Tongue (tissue), 2 donors: ENCODE data around the gene KRT32. TPM values are rescaled to one million over a fixed set of nuclear protein-coding genes. Genes with fewer than 3 reads are reported as not detected.

Source experiments
- DNase-seq: peaks from one replicate; pipeline ENCODE4 v3.0.0-alpha.2; 2015
- total RNA-seq: library from RNA; depleted of rRNA; stranded (reverse); fragments of >200 nt; gene quantifications from one replicate; pipeline ENCODE4 v1.2.3, GENCODE V29; 2014

The KRT32 gene
- not detected for total RNA-seq

DNA sequence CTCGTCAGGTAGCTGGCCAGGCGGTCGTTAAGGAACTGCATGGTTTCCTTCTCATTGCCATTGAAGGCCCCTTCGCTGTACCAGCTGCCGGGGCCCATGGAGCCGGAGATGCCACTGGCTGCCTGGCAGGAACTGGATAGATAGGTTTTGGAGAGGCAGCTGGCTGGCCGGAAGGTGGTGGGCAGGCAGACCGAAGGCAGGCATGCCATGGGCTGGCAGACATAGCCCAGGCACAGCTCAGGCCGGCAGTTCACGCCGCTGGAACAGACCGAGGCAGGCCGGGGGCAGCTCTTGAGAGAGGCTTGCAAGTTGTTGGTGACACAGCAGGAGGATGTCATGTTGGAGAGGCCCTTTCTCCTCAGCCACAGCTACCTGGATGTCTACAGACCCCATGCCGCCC is at the start of gene KRT32:
Gene KRT32 (minus strand): TSS at position 399 of the 400 bp plus-strand sequence. CDS start 61 bp downstream, at position 338.
- DNase-seq: no peak

DNA sequence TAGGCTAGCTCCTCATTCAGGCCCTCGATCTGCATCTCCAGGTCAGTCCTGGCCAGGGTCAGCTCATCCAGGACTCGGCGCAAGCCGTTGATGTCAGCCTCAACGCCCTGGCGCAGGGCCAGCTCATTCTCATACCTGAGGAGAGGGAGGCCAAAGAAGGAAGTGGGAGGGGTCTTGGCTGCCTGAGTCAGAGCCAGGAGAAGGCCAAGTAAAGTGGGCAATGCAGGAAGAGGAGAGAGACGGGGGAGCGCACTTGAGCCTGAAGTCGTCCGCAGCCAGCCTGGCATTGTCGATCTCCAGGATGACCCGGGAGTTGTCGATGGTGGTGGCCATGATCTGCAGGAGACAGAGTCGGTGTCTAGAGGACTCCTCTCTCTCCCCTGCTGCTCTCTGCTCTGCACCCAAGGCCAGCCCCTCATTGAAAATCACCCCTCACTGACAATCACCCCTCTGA is 49.7 kb upstream of the KRT32 start:
- DNase-seq: no peak

DNA sequence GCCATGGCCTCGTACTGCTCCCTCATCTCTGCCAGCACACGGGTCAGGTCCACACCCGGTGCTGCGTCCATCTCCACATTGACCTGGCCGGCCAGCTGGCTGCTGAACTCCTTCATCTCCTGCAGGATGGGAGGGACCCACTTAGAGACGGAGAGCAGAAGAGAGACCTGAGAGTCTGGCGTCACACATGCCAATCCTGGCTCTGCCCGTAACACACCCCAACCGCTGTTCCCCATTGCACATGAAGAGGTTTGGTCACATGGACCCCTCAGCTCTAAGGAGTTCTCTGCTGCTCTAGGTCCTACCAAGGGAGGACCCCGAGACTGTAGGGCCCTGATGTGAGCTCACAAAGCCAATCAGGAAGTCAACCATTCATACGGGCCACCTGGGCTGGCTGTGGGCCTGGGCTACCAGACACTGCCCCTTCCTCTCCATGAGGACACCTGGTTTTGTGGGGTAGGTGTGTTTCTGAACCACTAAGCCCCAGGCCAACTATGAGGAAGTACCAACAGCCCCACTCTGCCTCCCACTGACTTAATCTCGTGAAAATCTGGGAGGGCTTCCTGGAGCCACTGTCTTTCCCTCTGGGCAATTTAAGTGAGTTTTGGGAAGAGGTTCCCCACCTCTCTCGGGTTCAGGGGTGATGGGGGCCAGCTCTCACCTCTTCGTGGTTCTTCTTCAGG is 49.1 kb upstream of the KRT32 start:
- no peak for DNase-seq

DNA sequence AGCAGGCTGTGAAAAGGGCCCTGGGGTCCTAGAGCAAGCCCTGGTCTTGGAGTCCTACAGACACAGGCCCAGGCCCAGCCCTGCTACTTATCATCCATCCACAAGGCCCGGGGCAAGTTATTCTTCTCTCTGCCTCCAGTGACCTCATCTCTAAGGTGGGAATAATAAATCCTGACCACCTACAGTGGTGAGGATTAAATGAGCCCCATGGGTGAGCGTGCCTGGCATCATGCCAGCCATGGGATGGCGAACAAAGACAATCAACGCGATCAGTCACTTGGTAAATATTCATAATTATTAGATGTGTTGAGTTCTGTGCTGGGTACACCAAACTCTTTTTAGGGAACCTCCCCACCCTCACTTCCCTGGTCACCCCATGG is 46.0 kb upstream of the KRT32 start:
- no peak for DNase-seq

DNA sequence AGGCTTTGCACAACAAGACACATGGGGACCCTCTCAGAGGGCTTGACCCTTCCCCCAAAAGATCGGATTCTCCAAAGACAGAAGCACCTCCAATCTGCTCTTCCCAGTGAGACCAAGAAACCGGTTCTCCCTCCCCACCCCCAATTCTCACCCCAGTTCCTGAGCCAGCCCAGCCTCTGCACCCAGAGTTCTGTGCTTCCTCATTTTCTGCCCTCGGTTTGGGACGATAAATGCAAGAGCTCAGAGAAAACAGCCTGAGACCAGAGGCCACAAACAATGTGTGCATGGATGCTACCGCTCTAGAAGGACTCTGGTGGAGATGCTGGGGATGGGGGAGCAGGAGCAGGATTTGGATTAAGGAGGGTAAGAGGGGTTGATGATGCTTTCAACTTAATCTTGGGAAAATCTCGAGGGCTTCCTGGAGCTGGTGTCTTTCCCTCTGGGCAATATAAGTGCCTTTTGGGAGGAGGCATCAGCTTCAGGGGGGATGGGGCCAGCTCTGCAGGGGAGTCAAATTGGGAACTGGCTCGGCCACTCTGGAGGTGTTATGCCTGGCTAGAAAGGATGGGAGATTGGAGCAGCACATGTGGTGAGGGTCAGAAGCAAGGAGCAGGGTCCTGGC is 45.5 kb upstream of the KRT32 start:
- no peak for DNase-seq

- DNase-seq: no peak
These were observed 44.5 kb upstream of the KRT32 start for GRCh38 chr17:41511716-41512115.

- no peak for DNase-seq
These were observed 43.9 kb upstream of the KRT32 start for GRCh38 chr17:41511116-41511515.

- no peak for DNase-seq
These were observed 43.3 kb upstream of the KRT32 start for GRCh38 chr17:41510251-41511065.

- DNase-seq: no peak
These were observed 40.2 kb upstream of the KRT32 start for GRCh38 chr17:41507315-41507880.

GRCh38 chr17:41505809-41506767 is 38.9 kb upstream of the KRT32 start:
- DNase-seq: no peak

DNA sequence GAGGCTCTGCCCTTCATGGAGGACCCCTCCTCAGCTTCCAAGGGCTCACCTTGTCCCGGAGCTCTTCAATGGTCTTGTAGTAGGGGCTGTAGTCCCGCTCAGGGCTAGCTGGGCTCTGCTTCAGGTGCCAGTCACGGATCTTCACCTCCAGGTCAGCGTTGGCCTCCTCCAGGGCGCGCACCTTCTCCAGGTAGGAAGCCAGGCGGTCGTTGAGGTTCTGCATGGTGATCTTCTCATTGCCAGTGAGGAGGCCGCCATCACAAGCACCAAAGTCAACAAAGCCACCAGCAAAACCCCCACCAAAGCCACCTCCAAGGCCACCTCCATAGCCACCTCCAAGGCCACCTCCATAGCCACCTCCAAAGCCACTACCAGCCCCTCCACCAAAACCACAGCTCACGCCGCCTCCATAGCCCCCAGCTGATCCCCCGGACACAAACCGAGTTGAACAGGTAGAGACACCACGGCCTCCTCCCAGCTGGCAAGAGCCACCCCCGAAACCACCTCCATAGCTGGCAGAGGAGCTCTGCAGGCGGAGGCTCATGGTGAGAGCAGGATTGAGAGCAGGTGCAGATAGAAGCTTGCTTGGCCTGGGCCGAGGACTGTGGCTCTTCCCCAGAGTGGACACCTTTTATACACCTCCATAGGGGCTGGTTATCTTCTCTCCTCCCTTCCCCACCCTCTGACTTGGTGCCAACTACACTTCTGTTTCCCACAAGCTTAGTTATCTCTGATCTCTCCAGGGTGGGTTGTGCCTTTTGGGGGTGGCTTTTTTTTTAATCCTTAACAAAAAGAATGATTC is 38.0 kb upstream of the KRT32 start, which contains the start of gene KRT13:
Gene KRT13 (minus strand): TSS at position 606 of the 802 bp plus-strand sequence. CDS start 62 bp downstream, at position 544.
- no peak for DNase-seq

DNA sequence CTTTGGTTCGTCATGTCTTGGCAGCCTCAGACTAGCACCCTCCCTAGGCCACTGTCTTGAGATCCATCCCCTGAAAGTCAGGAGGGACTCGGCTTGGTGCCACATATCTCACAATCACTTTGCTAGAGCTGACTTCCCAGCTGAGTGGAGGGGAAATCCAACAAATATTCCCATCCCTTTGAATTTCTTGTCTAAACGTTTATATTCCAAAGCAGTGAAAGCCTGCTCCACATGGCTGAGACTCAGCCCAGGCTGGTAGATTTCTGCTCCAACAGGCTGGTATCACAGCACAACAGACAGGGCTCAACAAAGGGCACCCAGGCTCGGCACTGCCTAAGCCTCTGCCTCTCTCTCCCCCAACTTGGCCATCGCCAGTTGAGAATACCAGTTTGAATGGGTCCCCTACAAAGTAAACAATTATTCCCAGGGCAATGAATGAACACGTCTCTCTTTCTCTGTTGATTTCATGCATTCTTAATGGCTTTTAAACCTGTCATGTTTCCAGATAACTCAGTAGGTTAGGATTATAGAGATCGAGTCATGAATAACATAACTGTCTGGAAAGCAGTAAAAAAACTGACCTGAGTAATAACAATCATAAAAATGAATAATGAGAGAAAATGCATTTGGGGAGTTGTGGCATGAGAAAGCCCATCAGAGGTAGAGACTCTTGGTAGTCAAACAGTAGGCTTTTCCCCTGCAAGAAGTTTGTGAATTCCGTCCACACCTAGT is 37.2 kb upstream of the KRT32 start:
- no peak for DNase-seq

DNA sequence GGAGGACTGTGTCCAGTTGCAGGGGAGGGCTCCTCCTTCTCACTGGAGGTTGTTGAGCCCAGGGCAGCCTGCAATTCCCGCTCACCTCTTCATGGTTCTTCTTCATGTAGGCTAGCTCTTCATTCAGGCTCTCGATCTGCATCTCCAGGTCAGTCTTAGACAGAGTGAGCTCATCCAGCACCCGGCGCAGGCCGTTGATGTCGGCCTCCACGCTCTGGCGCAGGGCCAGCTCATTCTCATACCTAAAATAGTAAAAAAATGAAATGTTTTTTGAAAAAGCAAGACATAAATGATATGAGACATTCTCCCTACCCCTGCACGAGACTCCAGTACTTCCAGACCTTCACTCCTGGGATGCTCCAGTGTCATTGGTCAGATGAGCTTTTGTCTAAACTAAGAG is 36.0 kb upstream of the KRT32 start:
- no peak for DNase-seq

GRCh38 chr17:41500131-41500911 is 33.1 kb upstream of the KRT32 start:
- DNase-seq: no peak

GRCh38 chr17:41499714-41500113 is 32.5 kb upstream of the KRT32 start:
- no peak for DNase-seq

- DNase-seq: no peak
These were observed 31.1 kb upstream of the KRT32 start for GRCh38 chr17:41498276-41498675.

- DNase-seq: peak; percentile 58
These were observed 29.8 kb upstream of the KRT32 start for GRCh38 chr17:41496803-41497484.

DNA sequence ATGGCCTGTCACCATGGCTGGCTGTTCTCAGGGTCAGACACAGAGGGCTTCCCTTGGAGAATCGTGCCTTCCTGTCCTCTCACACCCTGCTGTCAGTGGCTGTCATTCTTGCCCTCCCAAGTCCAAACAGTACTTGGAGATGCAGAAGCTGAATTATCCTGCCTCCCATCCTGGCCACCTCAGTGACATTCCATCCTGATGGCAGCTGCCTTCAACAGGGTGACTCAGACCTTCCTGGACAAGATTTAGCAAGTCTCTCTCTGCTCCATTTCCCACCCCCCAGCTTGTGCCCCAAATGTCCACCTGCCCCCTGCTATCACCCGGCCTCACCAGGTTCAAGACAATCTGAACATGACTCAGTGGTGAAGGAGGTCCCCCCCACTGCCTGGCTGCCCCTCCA is 27.3 kb upstream of the KRT32 start:
- DNase-seq: no peak
